Vagina (tissue), 2 donors: Measurements from ENCODE around the gene RALGAPA2.

Source experiments
- CTCF ChIP-seq, 3 experiments: fragments of 450-650 bp in 2 of 3; fragments of 200-600 bp in 1 of 3; sonication (generic) in 1 of 3; IDR thresholded peaks; one replicate each; pipeline ENCODE4 v1.5.1; 2017 to 2019; ENCODE audit warnings: antibody characterized with exemption in 3 of 3, mild to moderate bottlenecking in 2 of 3, moderate library complexity in 2 of 3
- POLR2AphosphoS5 ChIP-seq, 2 donors: sonication (generic); formaldehyde crosslinking; IDR thresholded peaks; one replicate each; pipeline ENCODE4 v1.9.0; 2017; ENCODE audit warnings: antibody characterized with exemption in 2 of 2, mild to moderate bottlenecking in 2 of 2, low read depth in 1 of 2; ENCODE audit not compliant: insufficient read depth in 1 of 2

GRCh38 chr20:20366551-20366875, 345.9 kb downstream of the RALGAPA2 start:
- TF ChIP-seq CTCF (IDR thresholded peaks at IDR 0.05), result no peak
- TF ChIP-seq POLR2AphosphoS5 (IDR thresholded peaks at IDR 0.05; ENCODE audit: insufficient read depth in 1 of 2, low read depth in 1 of 2), result no peak
